NCI-H526 treated with DMSO at 0.1 percent for 48 hours (cell line): ENCODE data around the gene SIRT5.

Experiments
- DNase-seq: peaks from one replicate; lab custom pipeline; 2025; lab: John Stamatoyannopoulos, UW

SIRT5 gene

DNA sequence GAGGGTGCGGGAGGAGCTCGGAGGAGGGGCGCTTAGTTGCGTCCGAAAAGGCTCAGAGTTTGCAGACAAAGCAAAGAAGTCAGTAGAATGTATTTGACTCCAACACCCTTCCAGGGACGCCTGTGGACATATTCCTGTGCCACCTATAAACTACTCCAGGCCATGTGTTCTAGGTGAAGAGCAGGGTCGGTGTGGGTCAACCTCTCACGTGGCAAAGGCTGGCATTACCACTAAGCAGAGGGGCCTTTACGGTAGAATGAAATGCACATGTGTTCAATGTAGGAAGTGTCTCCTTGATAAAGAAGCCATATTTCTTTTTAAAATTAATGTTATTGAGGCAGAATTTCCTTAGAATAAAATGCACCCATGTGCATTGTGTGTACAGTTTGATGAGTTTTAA, 15.4 kb downstream of the SIRT5 start:
- DNase-seq = no peak

DNA sequence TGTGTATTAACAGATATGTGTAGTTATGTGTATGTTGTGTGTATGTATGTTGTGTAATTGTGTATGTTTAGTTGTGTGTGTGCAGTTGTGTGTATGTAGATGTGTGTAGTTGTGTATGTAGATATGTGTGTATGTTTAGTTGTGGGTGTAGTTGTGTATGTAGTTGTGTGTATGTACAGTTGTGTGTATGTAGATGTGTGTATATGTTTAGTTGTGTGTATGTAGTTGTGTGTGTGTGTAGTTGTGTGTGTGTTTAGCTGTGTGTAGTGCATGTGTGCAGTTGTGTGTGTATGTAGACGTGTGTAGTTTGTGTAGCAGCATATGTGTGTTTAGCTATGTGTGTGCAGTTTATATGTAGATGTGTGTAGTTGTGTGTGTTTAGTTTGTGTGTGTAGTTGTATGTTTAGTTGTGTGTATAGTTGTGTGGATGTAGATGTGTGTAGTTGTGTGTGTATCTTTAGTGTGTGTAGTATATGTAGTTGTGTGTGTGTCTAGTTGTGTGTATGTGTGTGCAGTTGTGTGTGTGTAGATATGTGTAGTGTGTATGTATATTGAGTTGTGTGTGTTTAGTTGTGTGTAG, 16.3 kb downstream of the SIRT5 start:
- no peak for DNase-seq

DNA sequence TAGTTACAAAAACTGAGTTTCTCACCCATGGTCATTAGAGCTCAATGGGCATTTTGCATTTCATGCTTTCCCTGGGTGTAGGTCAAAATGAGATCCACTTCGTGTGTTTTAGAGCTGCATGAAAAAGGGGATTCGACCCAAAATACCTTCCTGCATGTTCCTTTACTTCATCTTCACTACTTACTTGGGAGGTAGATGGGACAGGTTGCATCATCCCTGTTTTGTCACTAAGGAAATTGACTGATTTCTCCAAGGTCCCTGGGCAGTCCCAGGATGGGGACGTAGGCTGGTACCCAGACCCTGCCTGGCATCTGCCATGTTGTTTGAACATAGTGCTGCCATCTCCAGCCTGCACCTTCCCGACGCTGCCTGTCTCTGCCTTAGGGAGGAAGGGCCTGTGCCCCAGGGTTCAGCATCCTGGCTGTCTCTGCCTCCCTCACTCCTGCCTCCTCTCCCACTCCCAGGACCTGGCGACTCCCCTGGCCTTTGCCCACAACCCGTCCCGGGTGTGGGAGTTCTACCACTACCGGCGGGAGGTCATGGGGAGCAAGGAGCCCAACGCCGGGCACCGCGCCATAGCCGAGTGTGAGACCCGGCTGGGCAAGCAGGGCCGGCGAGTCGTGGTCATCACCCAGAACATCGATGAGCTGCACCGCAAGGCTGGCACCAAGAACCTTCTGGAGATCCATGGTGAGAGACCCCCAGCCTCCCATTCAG, 17.0 kb downstream of the SIRT5 start:
- no peak for DNase-seq

DNA sequence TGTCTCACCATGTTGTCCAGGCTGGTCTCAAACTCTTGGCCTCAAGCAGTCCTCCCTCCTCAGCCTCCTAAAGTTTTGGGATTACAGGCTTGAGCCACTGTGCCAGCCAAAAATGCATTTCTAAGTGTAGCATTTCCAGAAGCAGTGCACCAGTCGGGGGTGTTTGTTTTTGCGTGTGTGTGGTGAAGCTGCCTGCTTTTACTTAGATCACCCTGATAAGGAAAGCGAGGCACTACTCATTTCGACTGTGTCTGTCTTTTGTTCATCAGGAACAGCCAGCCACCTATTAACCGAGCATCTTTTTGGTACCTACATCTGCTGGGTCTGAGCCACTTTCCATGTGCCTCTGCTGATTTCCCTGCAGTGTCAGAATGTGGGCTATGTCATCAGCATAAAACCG, 18.7 kb downstream of the SIRT5 start:
- no peak for DNase-seq

DNA sequence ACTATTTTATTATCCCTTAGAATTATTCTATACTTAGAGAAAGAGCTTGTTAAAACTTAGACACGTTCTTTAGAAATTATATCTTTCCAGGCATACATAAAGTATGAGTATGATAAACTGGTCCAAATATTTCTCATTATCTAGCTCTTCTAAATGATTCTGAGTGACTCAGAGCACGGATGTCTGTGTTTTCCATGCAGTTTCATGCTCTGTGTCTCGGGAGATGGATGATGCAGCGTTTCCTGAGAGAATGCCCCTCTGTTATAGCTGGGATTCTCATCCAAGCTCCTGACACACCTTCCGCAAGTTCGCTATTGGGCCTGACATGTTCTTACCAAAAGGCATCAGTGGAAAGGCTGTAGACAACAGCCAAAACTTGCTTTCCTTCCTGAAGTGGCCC, 19.3 kb downstream of the SIRT5 start:
- no peak for DNase-seq

DNA sequence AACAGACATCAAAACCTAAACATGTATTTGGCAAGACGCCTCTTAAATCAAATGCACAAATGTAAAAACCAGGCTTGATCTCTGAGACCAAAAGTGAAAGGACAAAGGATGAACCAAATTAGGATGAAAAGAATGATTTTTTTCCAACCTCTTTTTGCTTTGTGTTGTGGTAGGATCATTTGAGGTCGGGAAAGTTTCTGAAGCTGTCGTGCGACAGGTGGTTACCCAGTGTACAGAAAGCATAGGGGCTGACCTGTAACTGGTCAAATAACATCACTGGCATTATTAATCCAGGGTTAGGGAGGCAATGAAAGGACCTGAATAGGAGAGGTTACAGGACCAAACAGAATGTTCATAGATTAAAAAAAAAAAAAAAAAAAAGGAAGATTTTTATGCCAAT, 22.7 kb downstream of the SIRT5 start:
- no peak for DNase-seq

DNA sequence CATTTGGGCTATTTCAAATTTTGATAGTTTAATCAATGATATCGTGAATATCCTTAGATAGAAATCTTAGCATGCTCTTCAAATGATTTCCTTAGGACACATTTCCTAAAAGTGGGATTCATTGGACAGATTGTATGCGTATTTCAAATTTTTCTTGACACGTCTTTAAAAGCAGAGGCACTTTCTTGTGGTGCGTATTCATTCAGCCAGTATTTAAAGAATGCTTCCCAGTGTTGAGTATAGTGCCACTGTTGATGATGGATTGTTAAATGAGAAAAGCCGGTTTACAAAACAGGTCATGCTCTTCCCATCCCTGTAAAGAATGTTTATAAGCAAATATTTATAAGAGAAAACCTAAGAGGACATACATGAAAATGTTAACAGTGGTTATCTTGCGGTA, 25.6 kb downstream of the SIRT5 start:
- DNase-seq = no peak

DNA sequence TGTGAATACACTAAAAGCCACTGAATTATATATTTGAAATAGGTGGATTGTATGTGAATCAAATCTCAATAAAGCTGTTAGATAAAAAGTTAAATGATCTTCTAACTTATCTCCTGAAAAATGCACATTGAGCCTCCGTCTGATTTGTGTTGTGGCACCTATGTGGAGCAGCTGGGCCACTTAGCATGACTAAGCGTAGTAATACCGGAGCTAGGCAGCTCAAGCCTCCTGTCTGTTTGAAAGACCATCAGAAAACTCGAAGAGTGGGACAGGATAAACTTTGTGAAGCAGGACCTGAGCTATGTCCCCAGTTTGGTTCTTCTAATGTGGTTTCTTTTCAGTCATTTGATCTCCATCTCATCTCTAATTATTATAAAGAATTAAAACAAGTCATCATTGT, 29.7 kb downstream of the SIRT5 start:
- no peak for DNase-seq

DNA sequence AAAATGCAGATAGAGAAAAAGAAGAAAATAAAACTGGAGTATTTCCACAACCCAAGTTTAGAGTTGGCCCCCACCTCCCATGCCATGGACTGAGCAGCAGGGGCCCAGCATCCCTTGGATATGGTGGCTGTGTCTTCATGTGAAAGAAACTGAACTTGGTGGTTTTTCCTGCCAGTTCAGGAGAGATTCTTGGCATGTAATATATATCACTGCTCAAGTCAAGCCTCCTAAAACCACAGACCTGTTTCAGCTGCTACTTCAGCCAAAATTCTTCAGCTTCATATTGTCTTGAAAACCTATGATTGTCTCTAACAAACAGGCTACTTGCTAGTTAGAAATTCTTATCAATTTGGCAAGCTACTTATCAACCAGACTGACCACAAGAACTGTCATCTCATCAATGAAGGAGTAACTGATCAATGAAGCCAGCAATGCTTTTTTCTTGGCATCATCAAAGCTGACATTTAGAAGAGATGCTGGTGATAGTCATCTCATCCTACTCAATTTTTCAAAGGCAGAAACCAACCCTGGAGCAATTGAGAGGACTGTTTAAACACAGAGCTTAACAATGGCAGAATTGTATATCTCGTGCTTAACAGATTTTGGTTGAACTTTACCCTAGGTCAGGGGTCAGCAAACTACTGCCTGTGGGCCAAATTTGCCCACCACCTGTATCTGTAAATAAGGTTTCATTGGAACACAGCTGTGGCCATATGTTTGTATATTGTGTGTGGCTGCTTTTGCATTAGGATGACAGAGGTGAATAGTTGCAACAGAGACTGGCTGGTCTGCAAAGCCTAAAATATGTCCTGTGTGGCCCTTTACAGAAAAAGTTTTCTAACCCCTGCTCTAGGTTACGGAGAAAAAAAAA, 30.4 kb downstream of the SIRT5 start:
- DNase-seq = no peak

DNA sequence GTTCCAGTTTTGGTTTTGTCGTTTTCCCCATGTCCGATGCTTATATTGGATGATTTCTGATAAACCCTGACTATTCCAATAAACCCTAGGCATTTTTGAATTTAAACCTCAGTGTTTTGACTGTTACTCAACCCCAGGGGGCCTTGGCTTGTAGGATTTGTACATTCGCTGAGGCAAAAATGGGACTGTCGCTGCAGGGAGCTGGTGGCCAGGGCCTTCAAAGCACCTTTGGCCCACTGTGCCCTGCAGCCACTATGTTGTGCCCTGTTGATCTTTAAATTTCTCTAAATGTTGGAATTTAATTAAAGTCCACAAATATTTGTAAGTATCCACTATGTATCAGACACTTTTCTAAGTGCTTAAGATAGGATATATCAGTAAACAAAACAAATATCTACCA, 31.2 kb downstream of the SIRT5 start:
- DNase-seq = no peak

DNA sequence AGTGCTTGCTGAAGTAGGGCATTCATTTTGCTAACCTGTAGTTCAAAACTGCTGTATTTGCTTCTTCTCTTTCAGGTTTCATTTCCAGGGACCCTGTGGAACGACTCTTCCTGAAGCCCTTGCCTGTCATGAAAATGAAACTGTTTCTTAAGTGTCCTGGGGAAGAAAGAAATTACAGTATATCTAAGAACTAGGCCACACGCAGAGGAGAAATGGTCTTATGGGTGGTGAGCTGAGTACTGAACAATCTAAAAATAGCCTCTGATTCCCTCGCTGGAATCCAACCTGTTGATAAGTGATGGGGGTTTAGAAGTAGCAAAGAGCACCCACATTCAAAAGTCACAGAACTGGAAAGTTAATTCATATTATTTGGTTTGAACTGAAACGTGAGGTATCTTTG, 37.3 kb downstream of the SIRT5 start:
- DNase-seq = no peak

DNA sequence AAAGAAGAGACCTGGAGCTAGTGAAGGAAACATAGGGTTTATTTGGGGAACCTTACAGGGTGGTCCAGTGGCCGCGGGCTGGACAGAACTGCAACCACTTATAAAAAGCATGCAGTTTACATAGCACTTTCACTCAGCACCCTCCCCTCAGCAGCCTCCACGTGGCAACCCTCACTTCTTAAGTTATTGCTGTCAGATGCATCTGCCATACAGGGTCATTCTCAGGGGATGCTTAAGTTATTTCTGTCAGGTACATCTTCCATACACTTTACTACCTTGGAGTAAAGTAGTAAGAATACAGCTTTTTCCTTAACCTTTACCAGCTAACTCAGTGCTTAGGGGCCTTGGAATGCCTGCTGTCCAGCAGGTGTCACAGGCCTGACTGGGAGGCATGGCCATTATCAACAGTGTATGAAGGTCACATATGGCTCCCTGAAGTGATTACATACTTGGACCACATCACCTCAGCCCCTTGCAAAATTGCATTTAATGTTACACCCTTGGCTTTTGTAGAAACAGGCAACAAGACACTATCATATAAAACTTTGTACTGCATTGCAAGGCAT, 38.7 kb downstream of the SIRT5 start:
- DNase-seq = no peak

DNA sequence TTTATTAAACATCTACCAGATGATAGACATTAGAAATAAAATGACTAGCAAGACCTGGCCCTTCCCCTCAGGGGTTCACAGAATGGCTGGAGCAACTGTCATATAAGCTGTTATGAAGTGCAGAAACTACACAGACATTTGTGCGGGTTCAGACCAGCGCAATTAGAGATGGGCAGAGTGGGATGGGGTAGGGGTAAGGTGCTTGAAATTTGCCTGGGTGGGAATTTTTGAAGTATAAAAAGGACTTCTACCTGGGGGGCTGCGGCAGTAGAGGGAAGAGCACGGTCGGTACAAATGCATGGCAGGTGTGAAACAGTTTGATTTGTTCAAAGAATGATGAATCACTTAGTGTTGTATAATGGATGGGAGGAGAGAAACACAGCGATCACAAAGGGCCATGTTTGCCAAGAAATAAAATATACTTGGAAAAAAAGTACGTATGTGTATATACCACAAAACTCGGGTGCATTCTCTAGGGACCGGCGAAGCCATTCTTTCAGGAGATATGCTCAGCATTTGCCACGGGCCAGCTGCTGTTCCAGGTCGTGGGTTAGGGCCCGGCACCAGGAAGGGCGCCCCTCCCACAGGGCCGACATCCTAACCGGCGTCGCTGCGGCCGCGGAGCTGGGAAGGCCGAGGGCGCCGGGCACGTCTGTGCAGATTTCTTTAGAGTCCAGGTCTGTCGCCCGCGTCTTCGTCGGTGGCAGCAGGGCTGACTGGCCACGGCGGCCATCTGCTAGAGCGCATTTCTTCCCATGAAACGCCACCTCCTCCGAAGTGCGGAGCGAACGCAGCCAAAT, 39.9 kb downstream of the SIRT5 start:
- peak; percentile 72 for DNase-seq

DNA sequence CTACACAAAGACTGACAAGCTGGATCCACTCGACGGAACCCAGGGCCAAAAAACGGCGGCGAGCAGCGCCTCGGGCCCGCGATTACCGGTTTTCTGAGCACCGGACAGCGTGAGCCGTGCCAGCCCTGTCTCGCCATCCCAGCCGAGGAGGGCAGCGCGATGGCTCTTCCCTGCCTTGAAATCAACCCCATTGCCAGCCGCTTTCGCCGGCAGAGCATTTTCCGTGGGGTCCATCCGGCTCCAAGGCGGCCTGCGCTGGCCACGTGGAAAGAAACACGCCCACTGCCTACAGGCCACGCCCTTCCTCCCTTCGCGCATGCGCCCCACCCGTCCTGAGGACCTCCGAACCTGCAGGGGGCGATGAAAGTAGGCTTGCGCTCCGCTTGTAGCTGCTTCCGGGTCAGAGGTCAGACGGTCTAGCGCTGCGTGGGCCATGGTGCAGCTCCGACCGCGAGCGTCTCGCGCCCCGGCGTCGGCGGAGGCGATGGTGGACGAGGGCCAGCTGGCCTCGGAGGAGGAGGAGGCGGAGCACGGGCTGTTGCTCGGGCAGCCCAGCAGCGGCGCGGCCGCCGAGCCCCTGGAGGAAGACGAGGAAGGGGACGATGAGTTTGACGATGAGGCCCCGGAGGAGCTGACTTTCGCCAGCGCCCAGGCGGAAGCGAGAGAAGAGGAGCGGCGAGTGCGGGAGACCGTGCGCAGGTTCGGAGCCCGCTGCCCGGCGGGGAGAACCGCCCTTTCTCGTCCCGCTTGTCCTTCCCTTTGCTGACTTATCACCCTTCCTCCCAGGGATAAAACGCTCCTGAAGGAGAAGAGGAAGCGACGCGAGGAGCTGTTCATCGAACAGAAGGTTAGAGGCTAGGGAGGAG, 40.8 kb downstream of the SIRT5 start, which contains the start of gene NOL7:
TSS of gene NOL7 (plus strand) at position 410 of the 866 bp plus-strand sequence. CDS start at position 434, 24 bp downstream.
- peak; percentile 95 for DNase-seq

DNA sequence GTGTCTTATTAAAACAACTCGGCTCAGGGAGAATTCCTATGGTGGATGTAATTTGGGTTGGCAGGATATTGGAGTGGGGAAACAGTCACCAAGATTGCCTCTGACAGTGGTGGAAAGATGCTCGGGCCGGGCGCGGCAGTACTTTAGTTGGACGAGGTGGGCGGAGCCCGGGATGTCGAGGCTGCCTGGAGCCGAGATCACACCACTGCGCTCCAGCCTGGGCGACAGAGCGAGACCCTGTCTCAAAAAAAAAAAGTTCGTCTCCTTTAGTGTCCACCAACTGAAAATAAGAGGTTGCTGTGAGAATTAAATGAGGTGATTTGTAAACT, 41.4 kb downstream of the SIRT5 start:
- DNase-seq = no peak

DNA sequence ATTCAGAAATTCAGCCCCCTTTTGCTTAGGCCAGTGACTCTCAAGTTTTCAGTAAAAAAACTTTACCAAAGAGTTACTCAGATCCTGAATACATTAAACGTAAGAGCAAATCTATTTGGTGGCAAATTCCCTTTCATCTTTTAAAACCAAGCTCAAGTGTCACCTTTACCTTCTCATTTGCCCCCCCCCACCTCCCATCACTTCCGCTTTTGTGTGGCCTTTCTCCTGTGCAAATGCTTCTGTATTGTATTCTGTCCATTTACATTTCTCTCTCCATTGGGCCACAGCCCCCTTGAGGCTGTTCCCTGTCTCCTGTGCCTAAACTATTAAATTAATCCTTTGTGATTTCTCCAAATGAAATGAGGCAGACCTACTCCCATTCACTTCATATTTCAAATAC, 42.7 kb downstream of the SIRT5 start:
- DNase-seq = no peak

DNA sequence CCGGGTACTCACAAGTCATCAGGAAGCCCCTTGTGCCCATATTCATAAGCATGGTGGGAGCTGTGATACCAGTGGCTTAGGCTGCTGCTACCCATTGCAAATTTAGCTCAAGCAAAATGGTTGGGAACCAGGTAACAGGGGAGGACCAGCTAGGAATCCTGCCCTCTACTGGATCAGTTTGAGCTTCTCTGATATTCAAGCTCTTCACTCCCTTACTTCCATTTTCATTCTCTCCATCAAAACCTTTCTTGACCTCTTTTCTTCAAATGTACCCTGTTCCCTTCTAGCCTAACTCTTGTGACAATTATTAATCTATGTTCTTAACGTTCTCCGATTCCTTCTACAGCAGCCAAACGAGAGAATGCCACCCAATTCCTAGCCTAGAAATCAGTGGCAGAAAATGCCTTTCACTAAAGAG, 50.5 kb downstream of the SIRT5 start:
- DNase-seq = no peak

DNA sequence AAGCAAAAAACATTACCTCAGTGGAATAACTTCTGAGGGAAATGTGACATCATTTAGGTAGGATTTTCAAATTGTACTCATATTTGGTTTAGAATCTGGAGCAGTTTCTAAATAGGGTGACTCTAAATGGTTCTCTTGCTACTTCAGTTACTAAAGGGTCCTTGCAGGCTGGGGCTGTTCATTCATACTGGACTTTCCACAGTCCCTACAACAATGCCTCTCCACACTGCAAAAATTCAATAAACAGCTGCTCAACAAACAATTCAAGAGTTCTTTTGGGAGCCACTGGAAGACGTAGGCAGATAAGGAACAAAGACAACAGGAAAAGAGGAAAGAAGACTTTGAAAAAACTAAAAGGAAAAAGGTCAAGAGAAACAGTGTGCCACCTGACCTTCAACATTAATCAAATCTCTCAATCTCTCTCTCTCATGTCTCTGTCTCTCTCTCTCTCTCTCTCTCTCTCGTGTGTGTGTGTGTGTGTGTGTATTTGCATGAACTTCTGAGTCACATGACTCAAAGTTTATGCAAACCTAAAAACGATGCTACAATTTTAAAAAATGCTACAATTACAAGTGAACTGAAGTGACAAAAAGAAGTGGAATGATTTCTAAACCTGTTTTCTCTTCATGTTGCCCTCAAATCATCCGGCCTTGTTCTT, 55.2 kb downstream of the SIRT5 start:
- DNase-seq = no peak

DNA sequence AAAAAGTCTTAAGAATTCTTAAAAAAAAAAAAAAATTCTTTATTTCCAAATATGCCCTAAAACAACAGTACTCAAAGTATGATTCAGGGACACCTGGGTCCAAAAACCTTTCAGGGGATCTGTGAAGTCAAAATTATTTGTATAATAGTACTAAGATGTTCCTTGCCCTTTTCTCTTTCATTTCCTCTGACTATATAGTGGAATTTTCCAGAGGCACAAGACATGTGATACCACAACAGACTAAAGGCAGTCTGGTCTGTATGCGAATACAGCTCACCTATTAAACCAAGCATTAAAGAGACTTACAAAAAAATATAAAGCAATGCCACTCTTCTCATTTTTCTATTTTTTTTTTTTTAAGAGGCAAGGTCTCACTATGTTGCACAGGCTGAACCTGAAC, 56.1 kb downstream of the SIRT5 start:
- DNase-seq = no peak

DNA sequence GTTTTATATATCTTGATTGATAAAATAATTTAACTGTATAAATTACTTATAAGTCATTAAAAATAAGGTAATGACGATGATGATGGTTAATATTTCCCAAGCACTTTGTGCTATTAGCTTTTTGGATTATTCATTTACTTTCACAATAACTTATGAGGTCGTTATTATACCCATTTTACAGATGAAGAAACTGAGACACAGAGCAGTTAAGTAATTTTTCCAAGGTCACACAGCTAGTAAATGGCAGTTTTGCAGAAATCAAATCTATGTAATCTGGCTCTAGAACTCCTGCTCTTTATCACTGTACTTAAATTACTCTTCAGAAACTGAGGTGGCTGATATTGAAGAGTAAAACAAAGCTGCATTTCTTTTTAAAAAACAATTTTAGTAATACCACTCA, 58.9 kb downstream of the SIRT5 start:
- no peak for DNase-seq
